Immature natural killer cell (primary cell): ENCODE results near the gene CRABP2. TPM values are rescaled to one million over a fixed set of nuclear protein-coding genes. Genes with fewer than 3 reads are reported as not detected.

Experiments
- DNase-seq, 3 donors: peaks; one replicate each; pipeline ENCODE4 v3.0.0; 2022; ENCODE audit warnings: mixed read lengths in 1 of 3
- H3K27ac Mint-ChIP-seq, 6 donors: one replicate each; pipeline ENCODE4 v1.8.0; 2020; ENCODE audit warnings: mixed read lengths in 6 of 6, mild to moderate bottlenecking in 5 of 6, inconsistent platforms in 4 of 6, moderate library complexity in 3 of 6
- H3K27me3 Mint-ChIP-seq, 3 donors: one replicate each; pipeline ENCODE4 v1.8.0; 2020 to 2021; ENCODE audit warnings: low read depth in 3 of 3, mild to moderate bottlenecking in 3 of 3, mixed read lengths in 3 of 3, moderate library complexity in 3 of 3, inconsistent platforms in 1 of 3
- H3K36me3 Mint-ChIP-seq, 3 donors: one replicate each; pipeline ENCODE4 v1.8.0; 2020; ENCODE audit warnings: mixed read lengths in 3 of 3, inconsistent platforms in 2 of 3, mild to moderate bottlenecking in 2 of 3
- H3K4me1 Mint-ChIP-seq, 2 donors: one replicate each; pipeline ENCODE4 v1.8.0; 2020; ENCODE audit warnings: inconsistent platforms in 2 of 2, mild to moderate bottlenecking in 2 of 2, mixed read lengths in 2 of 2, moderate library complexity in 1 of 2
- H3K4me3 Mint-ChIP-seq, 5 donors: one replicate each; pipeline ENCODE4 v1.8.0; 2020; ENCODE audit warnings: mild to moderate bottlenecking in 5 of 5, mixed read lengths in 5 of 5, inconsistent platforms in 3 of 5, moderate library complexity in 3 of 5
- H3K9me3 Mint-ChIP-seq, 6 donors: one replicate each; pipeline ENCODE4 v1.8.0; 2020; ENCODE audit warnings: mild to moderate bottlenecking in 6 of 6, mixed read lengths in 6 of 6, inconsistent platforms in 4 of 6, moderate library complexity in 3 of 6
- polyA plus RNA-seq, 3 donors: library from polyadenylated mRNA; unstranded; fragments of 300-500 nt; fragmentation: Illumina TruSeq; gene quantifications; one replicate each; pipeline ENCODE4 v1.2.3, GENCODE V29; 2021

CRABP2 gene
- polyA plus RNA-seq, 3 donors from 2014 or later: not detected

DNA sequence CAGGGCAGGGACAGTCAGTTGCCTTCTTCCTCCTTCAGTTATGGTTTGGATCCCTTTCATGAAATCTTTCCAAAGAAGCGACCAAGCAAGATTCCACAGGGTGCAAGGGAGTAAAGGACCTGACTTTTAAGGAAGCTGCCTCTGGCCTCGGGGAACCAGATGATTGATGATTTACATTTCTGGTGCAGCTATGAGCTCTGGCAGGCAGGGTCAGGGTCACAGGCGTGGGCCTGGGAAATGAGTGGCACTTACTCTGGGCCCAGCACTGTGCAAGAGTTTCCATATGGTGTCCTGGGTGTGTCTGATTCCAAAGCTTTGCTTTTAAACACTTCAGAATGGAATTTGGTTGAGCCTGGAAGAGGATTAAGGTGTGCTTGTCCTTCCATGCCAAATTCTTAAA is 7.2 kb upstream of the CRABP2 start:
- DNase-seq: no peak
- Mint-ChIP-seq H3K27ac (no peak overlapping the region), H3K36me3 (peaks cover 4 to 17% (median 13%) of the 10 kb centered on the region in 3 donors), H3K9me3 (peaks cover 0 to 3% (median 0%) of the 10 kb centered on the region in 6 donors), H3K4me3 (no peak overlapping the region), H3K27me3 (peaks cover 0 to 5% (median under 1%) of the 10 kb centered on the region in 3 donors), H3K4me1 (peaks cover 0 to 3% of the 10 kb centered on the region in 2 donors)

DNA sequence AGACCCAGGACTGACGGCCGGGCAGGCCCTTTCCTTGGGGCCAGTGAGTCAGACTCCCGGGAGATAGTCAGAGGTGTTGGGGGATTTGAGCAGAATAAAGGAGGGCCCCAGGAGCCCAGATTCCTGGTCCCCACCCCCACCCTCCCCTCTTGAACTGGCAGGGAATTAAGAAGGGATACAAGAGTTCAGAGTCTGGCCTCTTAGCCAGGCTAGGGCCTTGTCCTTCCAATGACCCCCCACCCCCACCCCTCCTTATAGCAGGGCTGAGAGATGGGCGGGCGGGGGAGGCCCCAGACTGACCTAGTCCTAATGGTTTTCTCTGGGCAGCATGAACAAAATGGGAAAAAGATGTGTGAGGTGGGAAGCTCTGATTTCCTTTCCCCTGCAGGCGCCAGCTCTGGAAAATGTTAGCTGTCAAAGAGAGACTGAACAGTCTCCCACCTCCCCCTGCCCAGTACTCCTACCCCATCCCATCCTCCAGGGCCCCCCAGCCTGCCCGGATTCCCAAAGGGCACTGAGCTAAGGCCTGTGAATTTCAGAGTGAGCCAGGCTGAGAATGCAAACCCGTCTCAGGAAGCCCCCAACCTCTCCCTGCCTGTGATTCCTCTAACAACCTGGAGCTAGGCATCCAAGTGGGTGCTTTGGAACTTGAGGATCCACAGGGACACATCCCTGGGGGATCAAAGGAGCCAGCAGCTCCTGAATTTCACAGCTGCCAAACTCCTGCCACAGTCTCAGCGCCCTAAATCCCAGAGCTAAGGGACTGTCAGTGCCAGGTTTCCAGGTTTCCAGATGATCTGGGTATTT is 5.8 kb upstream of the CRABP2 start:
- peaks cover 0 to 12% (median 8%) of the 10 kb centered on the region in 3 donors for H3K36me3 Mint-ChIP-seq

DNA sequence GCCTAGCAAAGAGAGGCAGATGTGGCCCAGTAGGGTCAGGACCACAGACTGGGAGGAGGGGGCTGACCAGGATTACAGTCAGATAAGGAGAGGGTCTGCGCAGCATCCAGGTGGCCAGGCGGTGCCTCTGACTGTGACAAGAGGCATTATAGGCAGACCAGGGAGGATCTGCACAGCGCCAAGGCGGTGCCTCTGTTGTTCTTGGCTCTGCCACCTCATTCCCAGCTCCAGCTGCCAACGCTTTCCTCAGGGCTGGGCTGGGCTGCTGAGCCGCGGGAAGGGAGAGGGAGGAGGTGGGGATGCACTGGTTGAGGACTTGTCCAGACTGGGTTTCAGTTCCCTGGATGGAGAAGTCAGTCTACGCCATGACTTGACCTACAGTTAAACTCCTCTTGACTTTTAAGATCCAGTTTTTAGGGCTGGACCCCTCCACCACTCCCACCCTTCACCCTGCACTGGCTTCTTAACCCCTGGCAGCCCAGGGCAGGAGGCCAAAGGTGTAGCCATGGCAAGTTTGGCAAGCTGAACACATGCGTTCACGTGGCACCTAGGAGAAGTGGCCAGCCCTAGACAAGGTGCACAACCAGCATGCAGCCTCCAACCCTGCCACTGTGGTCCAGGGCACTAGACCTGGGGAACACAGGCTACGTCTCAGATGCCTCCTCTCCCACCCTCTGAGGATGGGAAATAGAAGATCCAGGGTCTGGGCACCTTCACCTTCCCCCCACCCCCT is 4.5 kb upstream of the CRABP2 start:
- no peaks in the 10 kb centered on the region for H3K9me3 Mint-ChIP-seq
- H3K27ac Mint-ChIP-seq: no peak overlapping the region
- H3K4me1 Mint-ChIP-seq: peaks cover 20 to 22% of the 10 kb centered on the region in 2 donors
- H3K27me3 Mint-ChIP-seq: peaks cover 0 to 7% (median 4%) of the 10 kb centered on the region in 3 donors
- H3K4me3 Mint-ChIP-seq: no peak overlapping the region
- no peak for DNase-seq
- H3K36me3 Mint-ChIP-seq: peaks cover 0 to 4% (median 1%) of the 10 kb centered on the region in 3 donors

More for the DNA sequence above, 5.8 kb upstream of the CRABP2 start:
- no peak overlapping the region for H3K27ac Mint-ChIP-seq
- no peak overlapping the region for H3K4me3 Mint-ChIP-seq
- H3K27me3 Mint-ChIP-seq: peaks cover 0 to 6% (median 0%) of the 10 kb centered on the region in 3 donors
- DNase-seq: no peak
- peaks cover 0 to under 1% (median 0%) of the 10 kb centered on the region in 6 donors for H3K9me3 Mint-ChIP-seq
- H3K4me1 Mint-ChIP-seq: peaks cover 8 to 10% of the 10 kb centered on the region in 2 donors

DNA sequence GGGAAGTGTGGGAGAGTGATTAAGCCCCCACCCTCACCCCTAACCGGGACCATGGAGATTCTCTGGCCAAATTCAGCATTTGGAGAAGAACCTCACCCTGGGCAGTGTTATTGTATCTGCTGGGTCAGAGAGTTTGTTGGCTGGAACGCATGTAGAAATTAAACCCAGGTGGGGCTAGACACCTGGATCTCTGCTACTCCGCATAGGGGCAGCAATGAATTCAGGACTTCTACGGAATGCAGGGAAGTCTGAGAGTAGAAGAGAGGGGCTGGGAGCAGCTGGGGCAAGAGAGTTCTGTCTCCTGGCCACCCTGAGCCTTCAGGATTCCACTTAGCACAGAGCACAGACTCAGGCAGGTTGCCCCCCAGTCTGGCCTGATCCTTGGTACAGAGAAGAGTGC is 3.6 kb upstream of the CRABP2 start:
- peaks cover 28 to 31% of the 10 kb centered on the region in 2 donors for H3K4me1 Mint-ChIP-seq
- no peak for DNase-seq
- no peaks in the 10 kb centered on the region for H3K36me3 Mint-ChIP-seq
- peaks cover 0 to 8% (median 4%) of the 10 kb centered on the region in 3 donors for H3K27me3 Mint-ChIP-seq
- no peak overlapping the region for H3K4me3 Mint-ChIP-seq
- H3K27ac Mint-ChIP-seq: no peak overlapping the region
- H3K9me3 Mint-ChIP-seq: no peaks in the 10 kb centered on the region

DNA sequence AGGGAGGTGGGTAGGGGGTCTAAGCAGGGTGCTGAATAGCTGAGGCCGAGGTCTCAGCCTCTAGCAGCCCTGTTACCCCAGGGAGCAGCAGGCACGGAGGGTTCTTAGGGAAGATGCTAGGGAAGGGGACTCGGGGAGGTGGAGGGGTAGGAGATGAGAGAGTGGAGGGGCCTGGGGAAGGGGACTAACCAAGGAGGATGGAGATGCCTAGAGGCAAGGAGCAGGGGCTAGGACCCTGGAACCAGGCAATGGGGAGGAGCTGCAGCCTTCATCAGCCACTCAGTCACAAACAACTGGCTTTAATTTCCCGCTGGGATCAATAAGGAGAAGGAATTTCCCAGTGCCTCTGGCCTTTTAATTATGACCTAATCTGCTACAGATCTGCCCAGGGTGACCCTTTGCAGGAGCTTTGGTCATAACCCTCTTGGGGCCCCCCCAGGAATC is 2.9 kb upstream of the CRABP2 start:
- H3K36me3 Mint-ChIP-seq: no peaks in the 10 kb centered on the region
- H3K27ac Mint-ChIP-seq: no peak overlapping the region
- no peak for DNase-seq
- no peak overlapping the region for H3K4me3 Mint-ChIP-seq
- peaks cover 3 to 12% (median 9%) of the 10 kb centered on the region in 3 donors for H3K27me3 Mint-ChIP-seq
- peaks cover 30 to 32% of the 10 kb centered on the region in 2 donors for H3K4me1 Mint-ChIP-seq
- no peaks in the 10 kb centered on the region for H3K9me3 Mint-ChIP-seq

DNA sequence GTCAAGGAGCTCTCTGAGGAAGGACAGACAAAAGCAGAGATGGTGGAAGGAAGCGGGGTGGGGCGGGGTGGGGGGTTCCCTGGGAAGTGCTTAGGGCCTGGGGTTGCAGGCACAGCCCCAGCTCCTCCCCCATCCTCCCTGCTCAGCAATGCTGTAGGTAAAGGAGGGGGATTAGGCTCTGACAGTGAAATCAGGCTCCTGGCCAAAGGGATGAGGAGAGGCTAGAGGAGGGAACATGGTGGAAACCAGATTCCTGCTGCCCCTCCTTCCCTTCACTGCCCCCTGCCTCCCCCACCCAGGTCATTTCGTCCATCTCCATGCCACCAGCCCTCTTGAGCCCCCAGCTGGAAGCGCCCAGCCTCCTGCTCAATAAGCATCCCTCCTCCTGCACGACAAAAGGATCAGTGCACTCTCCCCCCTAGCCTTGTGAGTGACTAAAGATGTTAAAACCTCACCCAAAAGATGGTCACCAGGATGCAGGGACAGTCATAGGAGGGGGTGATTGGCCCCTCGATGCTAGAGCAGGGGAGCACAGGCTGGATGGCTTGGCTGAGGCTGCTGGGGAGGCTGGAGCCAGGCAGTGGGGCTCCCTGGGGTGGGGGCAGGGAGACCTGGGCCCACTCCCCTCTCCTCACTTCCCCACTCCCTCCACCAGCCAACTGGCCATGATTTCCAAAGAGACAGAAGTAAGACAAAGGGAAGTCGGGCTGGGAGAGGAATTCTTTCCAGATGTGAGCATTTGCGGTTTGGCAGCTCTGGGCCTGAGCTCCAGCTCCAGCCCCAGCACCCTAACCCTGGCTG is 2.2 kb upstream of the CRABP2 start:
- Mint-ChIP-seq H3K4me1 (peaks cover 30 to 32% of the 10 kb centered on the region in 2 donors), H3K36me3 (no peaks in the 10 kb centered on the region), H3K4me3 (peak overlapping the region; percentile 66 to 82 (median 72)), H3K9me3 (no peaks in the 10 kb centered on the region), H3K27ac (no peak overlapping the region), H3K27me3 (peaks cover 7 to 17% (median 11%) of the 10 kb centered on the region in 3 donors)
- DNase-seq: no peak

DNA sequence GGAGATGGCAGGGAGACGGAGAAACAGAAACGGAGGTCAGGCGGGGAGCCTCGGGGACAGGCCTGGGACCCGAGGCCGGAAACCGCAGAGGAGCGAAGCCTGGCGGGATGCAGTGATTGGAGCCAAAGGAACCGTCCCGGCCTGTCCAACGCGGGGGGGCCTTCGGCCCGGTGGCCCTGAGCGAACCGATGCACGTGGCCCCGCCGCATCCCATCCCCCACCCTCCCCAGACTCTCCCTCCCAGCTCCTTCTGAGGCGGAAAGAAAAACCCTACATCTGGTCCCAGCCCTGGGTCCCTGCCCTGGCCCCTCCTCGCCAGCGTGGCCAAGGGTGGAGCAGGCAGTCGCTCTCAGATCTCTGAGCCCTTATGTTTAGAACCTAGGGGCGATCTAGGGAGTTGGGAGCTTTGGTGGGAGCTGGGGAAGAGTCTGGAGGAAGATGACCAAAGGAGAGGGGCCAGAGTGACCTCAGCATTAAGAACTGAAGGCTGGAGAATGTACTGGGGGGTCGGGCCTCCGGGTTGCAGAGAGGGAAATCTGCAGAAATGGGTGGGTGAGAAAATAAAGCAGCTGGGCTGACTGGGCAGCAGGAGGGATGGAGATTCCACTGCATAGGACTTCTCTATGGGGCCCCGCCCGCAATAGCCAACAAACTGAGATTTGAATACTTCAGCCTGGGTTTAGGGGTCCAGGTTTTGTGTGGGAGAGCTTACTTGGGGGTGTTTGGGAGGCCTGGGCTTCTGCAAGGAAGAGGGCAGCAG is 1.5 kb upstream of the CRABP2 start:
- no peak for DNase-seq
- H3K36me3 Mint-ChIP-seq: no peaks in the 10 kb centered on the region
- peaks cover 30 to 32% of the 10 kb centered on the region in 2 donors for H3K4me1 Mint-ChIP-seq
- peaks cover 7 to 14% (median 11%) of the 10 kb centered on the region in 3 donors for H3K27me3 Mint-ChIP-seq
- H3K9me3 Mint-ChIP-seq: no peaks in the 10 kb centered on the region
- peak overlapping the region; percentile 77 to 85 (median 82) for H3K4me3 Mint-ChIP-seq
- peak overlapping the region in 1 of 6 donors; percentile 55 for H3K27ac Mint-ChIP-seq

DNA sequence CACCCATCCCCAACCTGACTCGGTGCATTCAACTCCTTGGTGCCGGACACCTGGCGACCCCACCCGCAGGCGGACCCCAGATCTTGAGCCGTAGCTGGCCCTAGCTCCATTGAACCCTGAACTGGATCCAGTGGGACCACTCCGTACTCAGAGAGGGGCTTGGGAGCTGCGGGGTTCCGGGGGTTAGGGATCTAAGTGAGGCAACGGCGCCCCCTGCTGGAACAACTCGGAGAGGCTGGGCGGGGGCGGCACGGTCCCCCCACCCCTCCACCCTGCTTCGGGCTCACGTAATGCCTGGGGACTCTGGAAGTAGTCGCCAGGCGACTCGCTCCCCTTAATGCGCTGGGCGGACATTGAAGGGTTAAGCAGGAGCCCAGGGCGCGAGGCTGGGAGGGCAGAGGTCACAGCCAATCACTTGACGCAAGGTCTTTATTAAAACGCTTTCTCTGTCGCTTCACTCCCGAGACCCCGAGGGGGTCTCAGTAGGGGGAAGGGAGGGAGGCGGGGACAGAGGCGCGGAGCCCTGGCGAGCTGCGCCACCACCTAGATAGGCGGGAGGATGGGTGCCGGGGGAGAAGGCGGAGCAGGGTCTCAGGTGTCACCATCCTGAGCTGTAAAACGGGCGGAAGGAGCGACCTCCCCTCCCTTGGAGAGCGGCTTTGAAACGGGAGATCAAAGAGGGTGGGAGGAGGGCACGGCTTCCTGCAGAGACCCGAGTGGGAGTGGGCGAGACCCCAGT is 704 bp upstream of the CRABP2 start:
- H3K27me3 Mint-ChIP-seq: peaks cover 8 to 14% (median 11%) of the 10 kb centered on the region in 3 donors
- peak; percentile 48 to 54 (median 53) for DNase-seq
- no peaks in the 10 kb centered on the region for H3K9me3 Mint-ChIP-seq
- peak overlapping the region; percentile 77 to 85 (median 82) for H3K4me3 Mint-ChIP-seq
- peaks cover 30 to 32% of the 10 kb centered on the region in 2 donors for H3K4me1 Mint-ChIP-seq
- H3K27ac Mint-ChIP-seq: peak overlapping the region in 2 of 6 donors; percentile 56 to 70
- H3K36me3 Mint-ChIP-seq: peaks cover 0 to 3% (median 0%) of the 10 kb centered on the region in 3 donors

DNA sequence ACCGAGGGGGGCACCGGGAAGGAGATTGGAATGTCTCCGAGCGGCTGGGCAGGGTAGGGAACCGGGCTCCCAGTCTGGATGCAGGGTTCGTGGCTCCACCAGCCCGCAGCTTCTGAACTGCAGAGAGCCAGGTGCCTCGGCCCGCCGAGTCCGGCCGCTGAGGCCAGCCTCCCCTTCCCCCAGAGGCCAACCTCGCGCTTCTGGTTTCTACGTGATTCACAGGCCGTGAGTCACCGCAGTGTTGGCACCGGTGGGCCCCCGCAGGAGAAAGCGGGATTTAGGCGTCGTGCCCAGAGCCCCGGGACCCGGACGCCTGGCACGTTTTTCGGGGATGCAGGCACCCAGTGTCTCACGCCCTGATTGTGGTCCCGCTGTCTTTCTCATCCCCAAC is 458 bp downstream of the CRABP2 start:
- Mint-ChIP-seq H3K27me3 (peaks cover 11 to 16% (median 12%) of the 10 kb centered on the region in 3 donors), H3K36me3 (peaks cover 0 to 3% (median 0%) of the 10 kb centered on the region in 3 donors), H3K4me3 (peak overlapping the region; percentile 73 to 85 (median 77)), H3K4me1 (peaks cover 30 to 32% of the 10 kb centered on the region in 2 donors), H3K27ac (no peak overlapping the region), H3K9me3 (no peaks in the 10 kb centered on the region)
- DNase-seq: peak in 1 of 3 donors; percentile 11

DNA sequence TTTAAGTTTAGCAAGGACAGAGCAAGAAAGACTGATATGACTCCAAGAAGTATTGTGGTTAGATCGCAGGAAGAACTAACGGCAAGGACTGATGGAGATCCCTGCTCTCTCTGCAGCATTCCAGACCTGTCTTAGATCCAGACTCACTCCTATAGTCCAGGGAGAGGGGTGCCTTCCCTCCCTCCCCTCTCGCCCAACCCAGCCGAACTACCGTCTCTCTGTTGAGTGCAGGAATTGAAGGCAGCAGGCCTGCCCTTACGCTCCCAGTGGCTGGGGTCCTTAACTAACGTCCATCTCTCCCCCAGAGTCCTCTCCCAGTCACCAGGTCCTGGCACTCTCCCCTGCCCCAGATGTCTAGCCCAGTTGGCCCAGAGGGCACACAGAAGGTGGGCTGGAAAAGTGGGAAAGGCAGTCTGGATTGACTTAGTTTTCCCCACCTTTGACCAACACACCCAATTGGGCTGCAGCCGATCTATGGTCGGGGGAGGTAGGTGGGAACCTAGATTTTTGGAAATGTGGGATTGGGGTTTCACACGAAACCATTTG is 1.1 kb downstream of the CRABP2 start:
- no peaks in the 10 kb centered on the region for H3K9me3 Mint-ChIP-seq
- peak overlapping the region; percentile 29 to 66 (median 51) for H3K4me3 Mint-ChIP-seq
- no peak for DNase-seq
- H3K36me3 Mint-ChIP-seq: peaks cover 0 to 3% (median 0%) of the 10 kb centered on the region in 3 donors
- H3K27ac Mint-ChIP-seq: no peak overlapping the region
- peaks cover 11 to 15% (median 14%) of the 10 kb centered on the region in 3 donors for H3K27me3 Mint-ChIP-seq
- peaks cover 30 to 32% of the 10 kb centered on the region in 2 donors for H3K4me1 Mint-ChIP-seq

DNA sequence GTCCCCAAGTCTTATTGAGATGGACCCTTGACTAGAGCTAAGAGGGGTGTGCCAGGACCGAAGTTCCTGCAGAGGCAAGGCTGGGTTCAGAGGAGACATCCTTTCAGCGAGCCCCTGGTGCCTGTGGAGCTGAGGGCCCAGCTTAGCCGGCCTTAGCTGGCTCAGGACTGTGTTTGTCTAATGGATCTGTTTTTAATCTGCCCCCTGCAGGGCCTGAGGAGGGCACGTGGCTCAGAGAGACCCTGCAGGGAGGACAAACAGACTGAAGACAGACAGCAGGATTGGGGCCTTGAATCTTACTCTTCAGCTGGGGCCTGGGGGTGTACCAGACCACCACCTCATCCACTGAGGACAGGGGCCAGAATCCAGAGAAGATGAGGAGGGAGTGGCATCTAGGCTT is 1.6 kb downstream of the CRABP2 start:
- peaks cover 0 to 7% (median 3%) of the 10 kb centered on the region in 3 donors for H3K36me3 Mint-ChIP-seq
- DNase-seq: no peak
- peaks cover 30 to 32% of the 10 kb centered on the region in 2 donors for H3K4me1 Mint-ChIP-seq
- H3K4me3 Mint-ChIP-seq: peak overlapping the region in 2 of 5 donors; percentile 49 to 58
- H3K27me3 Mint-ChIP-seq: peaks cover 11 to 15% (median 14%) of the 10 kb centered on the region in 3 donors
- H3K27ac Mint-ChIP-seq: no peak overlapping the region
- H3K9me3 Mint-ChIP-seq: no peaks in the 10 kb centered on the region

DNA sequence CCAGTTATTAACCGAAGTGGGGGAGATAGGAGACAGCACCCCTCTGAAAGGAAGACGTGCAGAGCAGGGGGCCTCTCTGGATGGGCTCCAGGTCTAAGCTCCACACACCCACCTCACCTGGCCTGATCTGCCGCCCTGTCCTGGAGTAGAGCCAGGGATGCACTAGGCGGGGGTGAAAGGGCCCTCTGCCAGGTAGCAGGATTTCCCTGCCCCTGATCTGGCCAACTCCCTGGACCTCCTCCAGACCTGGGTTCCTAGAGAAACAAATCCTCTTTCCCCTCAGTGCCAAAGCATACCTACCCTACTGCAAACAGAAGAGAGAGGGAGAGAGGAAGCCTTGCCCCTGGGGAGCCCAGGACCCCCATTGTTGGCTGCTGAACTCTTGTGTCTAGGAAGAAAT is 2.0 kb downstream of the CRABP2 start:
- peaks cover 30 to 32% of the 10 kb centered on the region in 2 donors for H3K4me1 Mint-ChIP-seq
- H3K27ac Mint-ChIP-seq: no peak overlapping the region
- no peaks in the 10 kb centered on the region for H3K9me3 Mint-ChIP-seq
- no peak for DNase-seq
- peaks cover 11 to 15% (median 14%) of the 10 kb centered on the region in 3 donors for H3K27me3 Mint-ChIP-seq
- H3K36me3 Mint-ChIP-seq: peaks cover 0 to 8% (median 3%) of the 10 kb centered on the region in 3 donors
- H3K4me3 Mint-ChIP-seq: no peak overlapping the region
